Measurements from ENCODE around the gene TMSB10.
A peak's percentile ranks its signal among the peaks of the same experiment; 100 is the strongest.

TMSB10 gene

GRCh38 chr2:84878896-84879583 lies 26.4 kb upstream of the TMSB10 start:
- in situ Hi-C loops (cut with MboI; ENCODE audit: low pct_unique_long_range_greater_than_20kb, low sequenced_read_pairs): no loop called here
- DNase-seq: no peak

GRCh38 chr2:84879584-84880394 lies 25.7 kb upstream of the TMSB10 start:
- DNase-seq: no peak
- in situ Hi-C loops (cut with MboI; ENCODE audit: low pct_unique_long_range_greater_than_20kb, low sequenced_read_pairs): no loop called here

- DNase-seq: no peak
- in situ Hi-C loops (cut with MboI; ENCODE audit: low pct_unique_long_range_greater_than_20kb, low sequenced_read_pairs): no loop called here
Measured at GRCh38 chr2:84880395-84880644, 25.1 kb upstream of the TMSB10 start.

GRCh38 chr2:84880645-84881521 lies 24.6 kb upstream of the TMSB10 start, which contains the start of gene TRABD2A:
TSS of gene TRABD2A (minus strand) at chr2:84881084. CDS start at chr2:84881039, 45 bp downstream.
- in situ Hi-C loops (cut with MboI; ENCODE audit: low pct_unique_long_range_greater_than_20kb, low sequenced_read_pairs): no loop called here
- peak; percentile 52 for DNase-seq

DNA sequence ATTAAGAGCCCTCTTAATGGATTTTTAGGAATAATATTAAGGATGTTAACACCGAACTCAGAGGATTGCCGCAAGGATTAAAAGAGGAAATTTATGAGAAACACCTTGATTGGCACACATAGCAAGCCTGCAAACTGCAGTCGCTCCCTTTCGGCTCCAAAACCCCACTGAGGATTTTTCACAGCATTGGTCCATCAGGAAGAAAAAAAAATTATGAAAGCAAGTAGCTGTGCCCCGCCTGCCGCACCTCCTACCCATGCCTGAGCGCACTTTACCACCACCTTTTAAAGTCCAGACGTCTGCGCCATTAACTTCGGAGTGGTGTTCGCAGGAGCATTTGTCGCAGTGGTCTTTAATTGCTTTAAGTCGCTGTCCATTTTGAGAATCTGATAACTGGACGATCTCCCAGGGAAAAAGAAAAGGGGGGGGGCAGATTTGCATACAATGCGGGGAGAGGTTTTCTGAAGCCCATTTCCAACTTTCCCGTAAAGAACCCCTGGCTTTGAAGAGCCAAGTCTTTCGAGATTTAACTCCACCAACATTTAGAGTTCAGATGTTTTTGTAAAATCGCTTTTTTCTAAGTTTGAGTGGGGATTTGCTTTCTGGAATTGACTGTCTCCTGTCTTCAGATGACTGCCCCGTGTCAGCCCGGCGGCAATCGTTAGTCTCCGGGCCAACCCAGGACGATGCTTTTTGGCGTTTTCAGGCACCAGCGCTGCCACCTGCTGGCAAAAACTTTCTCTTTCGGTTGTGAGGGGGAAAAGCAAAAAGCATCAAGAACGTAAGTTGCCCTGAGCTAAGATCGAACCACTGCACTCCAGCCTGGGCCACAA lies 23.7 kb upstream of the TMSB10 start:
- in situ Hi-C loops (cut with MboI; ENCODE audit: low pct_unique_long_range_greater_than_20kb, low sequenced_read_pairs): no loop called here
- peak; percentile 95 for DNase-seq

DNA sequence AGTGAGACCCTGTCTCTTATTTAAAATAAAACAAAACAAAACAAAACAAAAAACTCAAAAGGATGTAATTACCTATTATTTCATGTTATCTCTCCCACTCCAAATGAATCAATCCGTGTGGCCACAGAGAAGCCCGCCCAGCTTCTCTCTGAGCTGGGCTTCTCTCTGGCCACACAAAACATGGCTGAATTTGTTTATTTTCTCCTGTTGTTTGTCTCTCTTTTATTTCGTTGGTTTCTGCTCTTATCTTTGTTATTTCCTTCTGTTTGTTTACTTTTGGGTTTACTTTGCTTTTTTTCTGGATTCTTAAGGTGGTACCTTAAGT lies 23.1 kb upstream of the TMSB10 start:
- no peak for DNase-seq
- in situ Hi-C loops (cut with MboI; ENCODE audit: low pct_unique_long_range_greater_than_20kb, low sequenced_read_pairs): no loop called here

DNA sequence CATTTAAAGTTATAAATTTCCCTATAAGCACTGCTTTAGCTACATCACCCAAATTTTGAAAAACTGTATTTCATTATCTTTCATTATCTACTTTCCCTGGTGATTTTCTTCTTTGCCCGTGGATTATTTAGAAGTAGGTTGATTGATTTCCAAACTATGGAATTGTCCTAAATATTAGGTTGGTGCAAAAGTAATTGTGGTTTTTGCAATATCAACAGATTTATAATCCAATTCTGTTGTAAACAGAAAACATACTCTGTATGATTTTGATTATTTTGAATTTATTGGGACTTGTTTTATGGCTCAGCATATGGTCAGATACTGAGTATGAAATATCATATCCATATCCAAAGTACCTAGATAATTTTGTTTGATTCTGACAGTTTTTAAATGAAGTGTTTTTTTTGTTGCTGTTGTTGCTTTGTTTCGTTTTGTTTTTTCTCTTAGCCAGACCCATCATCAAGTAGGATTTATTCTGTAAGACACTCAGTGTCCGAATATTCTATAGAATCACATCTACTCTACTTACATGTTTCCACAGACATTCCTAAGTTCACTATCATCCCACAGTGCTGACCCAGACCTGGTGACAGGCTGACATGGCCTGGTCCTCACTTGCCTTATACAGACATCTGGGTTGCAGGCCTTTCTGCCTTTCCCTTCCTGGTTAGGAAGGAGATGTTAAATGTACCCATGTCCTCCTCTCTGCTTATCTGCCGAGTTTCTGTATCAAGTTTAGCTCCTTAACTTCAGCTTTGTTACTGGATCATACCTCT lies 22.5 kb upstream of the TMSB10 start:
- no peak for DNase-seq

GRCh38 chr2:84884449-84884848 lies 21.0 kb upstream of the TMSB10 start:
- in situ Hi-C loops (cut with MboI; ENCODE audit: low pct_unique_long_range_greater_than_20kb, low sequenced_read_pairs): no loop called here
- no peak for DNase-seq

More for the DNA sequence above, 22.5 kb upstream of the TMSB10 start:
- in situ Hi-C loops (cut with MboI; ENCODE audit: low pct_unique_long_range_greater_than_20kb, low sequenced_read_pairs): no loop called here

- in situ Hi-C loops (cut with MboI; ENCODE audit: low pct_unique_long_range_greater_than_20kb, low sequenced_read_pairs): no loop called here
- no peak for DNase-seq
Measured at GRCh38 chr2:84885111-84885510, 20.3 kb upstream of the TMSB10 start.

DNA sequence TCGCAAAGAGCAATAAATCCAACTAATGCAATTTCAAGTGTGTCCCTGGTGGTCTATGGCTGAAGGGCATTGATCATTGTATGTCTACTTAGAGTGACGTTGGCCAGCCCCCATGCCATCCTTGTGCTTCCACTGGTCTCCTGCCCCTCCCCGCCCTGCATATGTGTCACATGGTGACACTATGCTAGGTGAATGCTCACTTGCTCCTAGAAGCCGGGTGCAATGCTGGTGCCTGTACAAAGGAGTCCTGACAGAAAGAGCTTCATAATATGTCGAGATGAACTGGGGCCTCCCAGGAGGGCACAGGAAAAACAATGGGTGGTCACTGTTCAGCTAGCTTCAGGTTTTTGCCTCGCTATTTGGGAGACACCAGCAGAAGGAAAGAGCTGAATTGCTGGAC lies 18.7 kb upstream of the TMSB10 start:
- DNase-seq: no peak
- in situ Hi-C loops (cut with MboI; ENCODE audit: low pct_unique_long_range_greater_than_20kb, low sequenced_read_pairs): no loop called here

- in situ Hi-C loops (cut with MboI; ENCODE audit: low pct_unique_long_range_greater_than_20kb, low sequenced_read_pairs): no loop called here
- peak; percentile 95 for DNase-seq
Measured at GRCh38 chr2:84888401-84889276, 16.8 kb upstream of the TMSB10 start.

GRCh38 chr2:84889332-84889731 lies 16.1 kb upstream of the TMSB10 start:
- in situ Hi-C loops (cut with MboI; ENCODE audit: low pct_unique_long_range_greater_than_20kb, low sequenced_read_pairs): no loop called here
- no peak for DNase-seq

GRCh38 chr2:84891355-84892010 lies 14.0 kb upstream of the TMSB10 start:
- peak; percentile 58 for DNase-seq
- in situ Hi-C loops (cut with MboI; ENCODE audit: low pct_unique_long_range_greater_than_20kb, low sequenced_read_pairs): no loop called here

- in situ Hi-C loops (cut with MboI; ENCODE audit: low pct_unique_long_range_greater_than_20kb, low sequenced_read_pairs): no loop called here
Measured at GRCh38 chr2:84894131-84894586, 11.3 kb upstream of the TMSB10 start.

GRCh38 chr2:84894758-84895520 lies 10.5 kb upstream of the TMSB10 start:
- peak; percentile 49 for DNase-seq
- in situ Hi-C loops (cut with MboI; ENCODE audit: low pct_unique_long_range_greater_than_20kb, low sequenced_read_pairs): no loop called here

More at GRCh38 chr2:84894131-84894586, 11.3 kb upstream of the TMSB10 start:
- DNase-seq: no peak

GRCh38 chr2:84896567-84896966 lies 8.9 kb upstream of the TMSB10 start:
- in situ Hi-C loops (cut with MboI; ENCODE audit: low pct_unique_long_range_greater_than_20kb, low sequenced_read_pairs): no loop called here
- DNase-seq: no peak
